GM10847 (cell line): ENCODE results near the gene SYN1.

Experiments used
- POLR2A ChIP-seq: IDR thresholded peaks from 2 replicates; pipeline ENCODE4 v1.6.1; 2011; ENCODE audit not compliant: insufficient read length; ENCODE audit errors: extremely low read depth

SYN1 gene

GRCh38 chrX:47644557-47645091 is 25.0 kb upstream of the SYN1 start:
- no peak for TF ChIP-seq POLR2A

- no peak for TF ChIP-seq POLR2A
Observed at GRCh38 chrX:47643926-47644325, 24.3 kb upstream of the SYN1 start.

GRCh38 chrX:47638816-47639215 is 19.2 kb upstream of the SYN1 start:
- TF ChIP-seq POLR2A: no peak

- no peak for TF ChIP-seq POLR2A
Observed at GRCh38 chrX:47637546-47638195, 18.0 kb upstream of the SYN1 start.

- TF ChIP-seq POLR2A: no peak
Observed at GRCh38 chrX:47634871-47635575, 15.4 kb upstream of the SYN1 start.

- no peak for TF ChIP-seq POLR2A
Observed at GRCh38 chrX:47633689-47634590, 14.3 kb upstream of the SYN1 start.

- no peak for TF ChIP-seq POLR2A
Observed at GRCh38 chrX:47632666-47633065, 13.0 kb upstream of the SYN1 start.

- no peak for TF ChIP-seq POLR2A
Observed at GRCh38 chrX:47631676-47632075, 12.0 kb upstream of the SYN1 start.

GRCh38 chrX:47629419-47630200 is 10.0 kb upstream of the SYN1 start, which contains the start of gene CFP:
CFP (minus strand) TSS chrX:47629930; CDS start chrX:47629844, 86 bp downstream.
- no peak for TF ChIP-seq POLR2A

GRCh38 chrX:47628982-47629381 is 9.3 kb upstream of the SYN1 start:
- TF ChIP-seq POLR2A: no peak

- no peak for TF ChIP-seq POLR2A
Observed at GRCh38 chrX:47625365-47625764, 5.7 kb upstream of the SYN1 start.

GRCh38 chrX:47623540-47624027 is 3.9 kb upstream of the SYN1 start:
- TF ChIP-seq POLR2A: no peak

GRCh38 chrX:47621851-47622250 is 2.2 kb upstream of the SYN1 start:
- TF ChIP-seq POLR2A: no peak

- TF ChIP-seq POLR2A: no peak
Observed at GRCh38 chrX:47620303-47620685, 637 bp upstream of the SYN1 start.
